ENCODE results near the gene ANXA6.
A peak's percentile ranks its signal among the peaks of the same experiment; 100 is the strongest.

ANXA6 gene

GRCh38 chr5:151153300-151153699 lies 4.3 kb downstream of the ANXA6 start:
- H3K4me3 ChIP-seq (replicated peaks; ENCODE audit: low read depth, low read length) = no peak overlapping the region
- DNase-seq (ENCODE audit: low read depth) = no peak
- TF ChIP-seq, protein P1, sequence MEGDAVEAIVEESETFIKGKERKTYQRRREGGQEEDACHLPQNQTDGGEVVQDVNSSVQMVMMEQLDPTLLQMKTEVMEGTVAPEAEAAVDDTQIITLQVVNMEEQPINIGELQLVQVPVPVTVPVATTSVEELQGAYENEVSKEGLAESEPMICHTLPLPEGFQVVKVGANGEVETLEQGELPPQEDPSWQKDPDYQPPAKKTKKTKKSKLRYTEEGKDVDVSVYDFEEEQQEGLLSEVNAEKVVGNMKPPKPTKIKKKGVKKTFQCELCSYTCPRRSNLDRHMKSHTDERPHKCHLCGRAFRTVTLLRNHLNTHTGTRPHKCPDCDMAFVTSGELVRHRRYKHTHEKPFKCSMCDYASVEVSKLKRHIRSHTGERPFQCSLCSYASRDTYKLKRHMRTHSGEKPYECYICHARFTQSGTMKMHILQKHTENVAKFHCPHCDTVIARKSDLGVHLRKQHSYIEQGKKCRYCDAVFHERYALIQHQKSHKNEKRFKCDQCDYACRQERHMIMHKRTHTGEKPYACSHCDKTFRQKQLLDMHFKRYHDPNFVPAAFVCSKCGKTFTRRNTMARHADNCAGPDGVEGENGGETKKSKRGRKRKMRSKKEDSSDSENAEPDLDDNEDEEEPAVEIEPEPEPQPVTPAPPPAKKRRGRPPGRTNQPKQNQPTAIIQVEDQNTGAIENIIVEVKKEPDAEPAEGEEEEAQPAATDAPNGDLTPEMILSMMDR (IDR thresholded peaks at IDR 0.05; ENCODE audit: low read length, missing control alignments) = no peak

- DNase-seq (ENCODE audit: low read depth) = no peak
- TF ChIP-seq, protein P1 (IDR thresholded peaks at IDR 0.05; ENCODE audit: low read length, missing control alignments) = no peak
- no peak overlapping the region for H3K4me3 ChIP-seq (replicated peaks; ENCODE audit: low read depth, low read length)
These were observed 5.8 kb downstream of the ANXA6 start for GRCh38 chr5:151151793-151152192.

GRCh38 chr5:151151263-151151660 lies 6.3 kb downstream of the ANXA6 start:
- no peak overlapping the region for H3K4me3 ChIP-seq (replicated peaks; ENCODE audit: low read depth, low read length)
- DNase-seq (ENCODE audit: low read depth) = no peak
- TF ChIP-seq, protein P1 (IDR thresholded peaks at IDR 0.05; ENCODE audit: low read length, missing control alignments) = no peak

GRCh38 chr5:151150471-151151262 lies 6.9 kb downstream of the ANXA6 start:
- no peak overlapping the region for H3K4me3 ChIP-seq (replicated peaks; ENCODE audit: low read depth, low read length)
- TF ChIP-seq, protein P1 (IDR thresholded peaks at IDR 0.05; ENCODE audit: low read length, missing control alignments) = no peak
- peak; percentile 51 for DNase-seq (ENCODE audit: low read depth)

DNA sequence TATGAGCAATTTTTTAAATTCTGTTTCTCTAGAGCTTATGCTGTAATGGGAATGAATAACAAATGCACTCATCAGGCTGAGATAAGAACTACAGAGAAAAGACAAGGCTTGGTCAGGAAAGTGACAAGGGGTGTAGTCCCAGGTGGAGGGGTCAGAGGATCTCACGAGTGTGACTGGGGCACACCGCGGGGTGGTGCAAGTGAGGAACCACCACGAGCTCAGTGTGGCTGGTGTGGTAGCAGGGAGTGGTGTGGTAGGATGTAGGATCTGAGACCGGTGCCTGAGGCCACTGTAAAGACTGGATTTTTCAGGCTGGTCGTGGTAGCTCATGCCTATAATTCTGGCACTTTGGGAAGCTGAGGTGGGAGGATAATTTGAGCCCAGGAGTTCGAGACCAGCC lies 9.0 kb downstream of the ANXA6 start:
- DNase-seq (ENCODE audit: low read depth) = no peak
- TF ChIP-seq, protein P1 (IDR thresholded peaks at IDR 0.05; ENCODE audit: low read length, missing control alignments) = no peak
- no peak overlapping the region for H3K4me3 ChIP-seq (replicated peaks; ENCODE audit: low read depth, low read length)

DNA sequence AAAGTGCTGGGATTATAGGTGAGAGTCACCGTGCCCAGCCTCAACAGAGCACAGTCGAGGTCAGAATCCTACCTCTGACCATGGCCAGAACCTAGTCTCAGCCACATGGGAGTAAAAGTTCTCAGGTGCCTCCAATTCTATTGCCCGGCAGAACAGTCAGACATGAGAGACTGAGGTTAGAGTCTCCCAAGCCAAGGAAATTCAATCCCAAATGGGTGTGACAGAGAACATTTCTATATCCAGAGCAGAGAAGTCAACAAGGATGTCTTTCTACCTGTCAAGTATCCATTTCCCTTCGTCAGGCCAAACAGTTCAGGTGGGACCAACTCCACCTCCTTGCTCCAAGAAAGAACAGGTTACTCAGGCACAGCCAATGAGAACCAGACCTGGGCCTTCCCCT lies 10.5 kb downstream of the ANXA6 start:
- DNase-seq (ENCODE audit: low read depth) = no peak
- TF ChIP-seq, protein P1 (IDR thresholded peaks at IDR 0.05; ENCODE audit: low read length, missing control alignments) = no peak
- H3K4me3 ChIP-seq (replicated peaks; ENCODE audit: low read depth, low read length) = no peak overlapping the region

- peak; percentile 27 for DNase-seq (ENCODE audit: low read depth)
- TF ChIP-seq, protein P1 (IDR thresholded peaks at IDR 0.05; ENCODE audit: low read length, missing control alignments) = no peak
These were observed 11.5 kb downstream of the ANXA6 start for GRCh38 chr5:151146061-151146460.

More at GRCh38 chr5:151146061-151146460, 11.5 kb downstream of the ANXA6 start:
- H3K4me3 ChIP-seq (replicated peaks; ENCODE audit: low read depth, low read length) = no peak overlapping the region
